Measurements from ENCODE around the gene ADAMTS4. TPM values are rescaled to one million over a fixed set of nuclear protein-coding genes. Genes with fewer than 3 reads are reported as not detected.
A peak's percentile ranks its signal among the peaks of the same experiment; 100 is the strongest.

The ADAMTS4 gene
- total and polyA plus RNA-seq, 9 of the 15 experiments (the other 6 are each of a cell fraction or from before 2014, with no cell fraction given): 0.07 to 3.7 (median 0.41) TPM

DNA sequence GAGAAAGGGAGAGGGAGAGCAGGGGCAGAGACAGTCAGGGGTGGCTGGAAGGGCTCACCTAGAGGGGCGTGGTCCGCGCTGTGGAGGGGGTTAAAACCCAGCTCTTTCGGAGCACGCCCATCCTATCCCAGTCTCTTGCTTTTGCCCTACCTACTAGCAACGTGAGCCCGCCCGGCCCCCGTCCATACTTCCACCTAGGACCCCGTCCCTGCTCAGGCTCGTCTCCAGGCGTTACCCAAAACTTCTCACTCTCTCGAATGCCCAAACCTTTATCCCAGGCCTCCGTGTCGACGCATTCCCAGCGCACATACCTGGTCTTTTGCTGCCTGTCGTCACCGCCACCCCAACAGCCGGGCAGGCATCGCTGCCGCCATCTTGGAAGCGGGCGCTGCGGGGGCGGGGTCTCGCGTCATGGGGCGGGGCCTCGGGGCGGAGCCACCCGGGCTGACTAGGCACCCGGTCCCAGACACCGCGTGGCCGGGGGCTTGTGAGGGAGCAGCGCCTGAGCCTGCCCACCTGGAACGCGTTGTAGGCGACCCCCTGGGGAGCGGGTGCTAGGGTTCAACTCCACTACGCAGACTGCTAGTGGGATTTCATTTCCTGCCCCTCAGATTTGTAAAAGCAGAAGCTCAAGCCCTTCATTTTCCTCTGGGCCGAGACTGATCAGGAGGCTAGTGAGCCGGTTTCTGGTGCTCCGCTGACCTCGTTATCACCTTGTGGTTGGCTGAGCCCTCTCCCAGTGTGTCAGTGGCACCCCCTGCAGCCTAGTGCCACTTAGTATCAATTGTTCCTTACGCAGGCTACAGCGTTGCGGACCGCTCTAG is 21.5 kb downstream of the ADAMTS4 start, which contains the start of gene B4GALT3 (continued):
- TF ChIP-seq, protein P1, sequence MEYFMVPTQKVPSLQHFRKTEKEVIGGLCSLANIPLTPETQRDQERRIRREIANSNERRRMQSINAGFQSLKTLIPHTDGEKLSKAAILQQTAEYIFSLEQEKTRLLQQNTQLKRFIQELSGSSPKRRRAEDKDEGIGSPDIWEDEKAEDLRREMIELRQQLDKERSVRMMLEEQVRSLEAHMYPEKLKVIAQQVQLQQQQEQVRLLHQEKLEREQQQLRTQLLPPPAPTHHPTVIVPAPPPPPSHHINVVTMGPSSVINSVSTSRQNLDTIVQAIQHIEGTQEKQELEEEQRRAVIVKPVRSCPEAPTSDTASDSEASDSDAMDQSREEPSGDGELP (CRISPR knock-in tag; IDR thresholded peaks at IDR 0.05; ENCODE audit: borderline replicate concordance): peak; percentile 75
- TF ChIP-seq ZNF140 (CRISPR knock-in tag; IDR thresholded peaks at IDR 0.05) (no peak), XRCC3 (IDR thresholded peaks at IDR 0.05) (no peak), TOE1 (IDR thresholded peaks at IDR 0.05; ENCODE audit: borderline replicate concordance) (peak; percentile 76; the same call in 1 of the 2 replicates), TOE1 (CRISPR knock-in tag; IDR thresholded peaks at IDR 0.05; ENCODE audit: borderline replicate concordance, low read depth) (0 out of 2 replicates have a peak, but pooled peaks have one; percentile 15), ZFX (CRISPR knock-in tag; IDR thresholded peaks at IDR 0.05) (peak; percentile 81), ZNF584 (CRISPR knock-in tag; IDR thresholded peaks at IDR 0.05; ENCODE audit: low read depth) (0 out of 2 replicates have a peak, but pooled peaks have one; percentile 32), ZC3H4 (CRISPR knock-in tag; IDR thresholded peaks at IDR 0.05; ENCODE audit: borderline replicate concordance) (no peak)
- TF ChIP-seq, protein P2, sequence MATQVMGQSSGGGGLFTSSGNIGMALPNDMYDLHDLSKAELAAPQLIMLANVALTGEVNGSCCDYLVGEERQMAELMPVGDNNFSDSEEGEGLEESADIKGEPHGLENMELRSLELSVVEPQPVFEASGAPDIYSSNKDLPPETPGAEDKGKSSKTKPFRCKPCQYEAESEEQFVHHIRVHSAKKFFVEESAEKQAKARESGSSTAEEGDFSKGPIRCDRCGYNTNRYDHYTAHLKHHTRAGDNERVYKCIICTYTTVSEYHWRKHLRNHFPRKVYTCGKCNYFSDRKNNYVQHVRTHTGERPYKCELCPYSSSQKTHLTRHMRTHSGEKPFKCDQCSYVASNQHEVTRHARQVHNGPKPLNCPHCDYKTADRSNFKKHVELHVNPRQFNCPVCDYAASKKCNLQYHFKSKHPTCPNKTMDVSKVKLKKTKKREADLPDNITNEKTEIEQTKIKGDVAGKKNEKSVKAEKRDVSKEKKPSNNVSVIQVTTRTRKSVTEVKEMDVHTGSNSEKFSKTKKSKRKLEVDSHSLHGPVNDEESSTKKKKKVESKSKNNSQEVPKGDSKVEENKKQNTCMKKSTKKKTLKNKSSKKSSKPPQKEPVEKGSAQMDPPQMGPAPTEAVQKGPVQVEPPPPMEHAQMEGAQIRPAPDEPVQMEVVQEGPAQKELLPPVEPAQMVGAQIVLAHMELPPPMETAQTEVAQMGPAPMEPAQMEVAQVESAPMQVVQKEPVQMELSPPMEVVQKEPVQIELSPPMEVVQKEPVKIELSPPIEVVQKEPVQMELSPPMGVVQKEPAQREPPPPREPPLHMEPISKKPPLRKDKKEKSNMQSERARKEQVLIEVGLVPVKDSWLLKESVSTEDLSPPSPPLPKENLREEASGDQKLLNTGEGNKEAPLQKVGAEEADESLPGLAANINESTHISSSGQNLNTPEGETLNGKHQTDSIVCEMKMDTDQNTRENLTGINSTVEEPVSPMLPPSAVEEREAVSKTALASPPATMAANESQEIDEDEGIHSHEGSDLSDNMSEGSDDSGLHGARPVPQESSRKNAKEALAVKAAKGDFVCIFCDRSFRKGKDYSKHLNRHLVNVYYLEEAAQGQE (IDR thresholded peaks at IDR 0.05; ENCODE audit: borderline replicate concordance): peak; percentile 84
- TF ChIP-seq, protein P2 (CRISPR knock-in tag; IDR thresholded peaks at IDR 0.05; ENCODE audit: low read depth): no peak
- TF ChIP-seq, protein P3, sequence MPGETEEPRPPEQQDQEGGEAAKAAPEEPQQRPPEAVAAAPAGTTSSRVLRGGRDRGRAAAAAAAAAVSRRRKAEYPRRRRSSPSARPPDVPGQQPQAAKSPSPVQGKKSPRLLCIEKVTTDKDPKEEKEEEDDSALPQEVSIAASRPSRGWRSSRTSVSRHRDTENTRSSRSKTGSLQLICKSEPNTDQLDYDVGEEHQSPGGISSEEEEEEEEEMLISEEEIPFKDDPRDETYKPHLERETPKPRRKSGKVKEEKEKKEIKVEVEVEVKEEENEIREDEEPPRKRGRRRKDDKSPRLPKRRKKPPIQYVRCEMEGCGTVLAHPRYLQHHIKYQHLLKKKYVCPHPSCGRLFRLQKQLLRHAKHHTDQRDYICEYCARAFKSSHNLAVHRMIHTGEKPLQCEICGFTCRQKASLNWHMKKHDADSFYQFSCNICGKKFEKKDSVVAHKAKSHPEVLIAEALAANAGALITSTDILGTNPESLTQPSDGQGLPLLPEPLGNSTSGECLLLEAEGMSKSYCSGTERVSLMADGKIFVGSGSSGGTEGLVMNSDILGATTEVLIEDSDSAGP (CRISPR knock-in tag; IDR thresholded peaks at IDR 0.05): no peak
- TF ChIP-seq, protein P4, sequence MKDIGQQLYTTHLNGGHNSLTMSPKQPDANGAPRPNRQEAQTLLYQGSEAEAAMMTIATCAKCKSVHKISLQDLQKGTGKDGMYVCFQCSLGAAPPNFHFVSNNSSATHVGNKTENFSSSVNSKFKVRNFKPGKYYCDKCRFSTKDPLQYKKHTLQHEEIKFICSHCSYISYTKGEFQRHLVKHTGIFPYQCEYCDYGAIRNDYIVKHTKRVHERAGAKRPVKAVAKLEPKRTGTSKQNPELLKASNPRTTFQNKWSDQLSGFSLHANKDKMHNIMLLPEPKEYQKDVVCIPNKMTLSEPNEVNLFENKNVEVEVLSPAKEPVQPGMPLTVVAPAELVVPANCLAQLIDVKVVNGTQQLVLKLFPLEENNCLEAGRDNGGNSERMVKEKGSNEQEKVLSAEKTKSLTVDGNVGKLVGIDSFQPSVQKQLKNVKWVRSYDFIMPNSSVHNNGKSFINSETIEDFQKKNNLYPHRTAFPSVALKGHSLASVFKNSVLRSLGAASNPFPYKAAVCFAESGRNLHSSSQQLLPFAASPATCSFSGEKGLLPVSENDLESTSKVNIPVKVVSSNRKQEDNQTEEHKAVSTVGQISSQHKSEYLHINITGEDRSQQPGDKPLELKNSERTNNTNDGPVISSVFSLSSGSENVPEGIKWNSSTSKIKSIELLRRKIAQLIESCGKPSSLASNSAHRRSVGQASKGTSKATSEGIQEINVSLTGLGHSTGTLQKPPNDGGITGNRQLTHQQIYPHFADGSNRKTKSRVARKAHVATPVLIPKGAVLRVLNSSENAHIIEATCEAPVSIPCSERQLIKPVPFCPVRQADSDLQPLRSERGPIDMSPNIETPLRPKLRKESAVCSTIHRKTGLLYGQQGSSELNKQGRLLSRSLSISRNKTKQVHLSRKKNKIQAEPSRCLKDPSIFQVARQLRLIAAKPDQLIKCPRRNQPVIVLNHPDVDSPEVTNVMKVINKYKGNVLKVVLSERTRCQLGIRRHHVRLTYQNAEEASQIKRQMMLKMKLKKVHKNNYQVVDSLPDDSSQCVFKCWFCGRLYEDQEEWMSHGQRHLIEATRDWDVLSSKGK (CRISPR knock-in tag; IDR thresholded peaks at IDR 0.05): no peak
